HG02870 (cell line): ENCODE data around the gene KLHL5.
"Not testable (repeated sequence)": the region's sequence is repeated elsewhere in the genome, so short reads cannot be mapped to it uniquely, and the experiment has no call there.

Source experiments
- ATAC-seq: cut with Tn5 transposase; IDR thresholded peaks from one replicate; pipeline ENCODE4 v1.9.1; 2021; ENCODE audit warnings: mild to moderate bottlenecking, moderate library complexity; ENCODE audit not compliant: unreplicated experiment

KLHL5 gene

GRCh38 chr4:39085891-39086290 lies 23.9 kb downstream of the KLHL5 start:
- no peak for ATAC-seq

- no peak for ATAC-seq
Measured at GRCh38 chr4:39096847-39097246, 34.8 kb downstream of the KLHL5 start.

- no peak for ATAC-seq
Measured at GRCh38 chr4:39097290-39097689, 35.3 kb downstream of the KLHL5 start.

- no peak for ATAC-seq
Measured at GRCh38 chr4:39102297-39102696, 40.3 kb downstream of the KLHL5 start.

- no peak for ATAC-seq
Measured at GRCh38 chr4:39103291-39103690, 41.3 kb downstream of the KLHL5 start.

- ATAC-seq: no peak
Measured at GRCh38 chr4:39104255-39104654, 42.2 kb downstream of the KLHL5 start.

- no peak for ATAC-seq
Measured at GRCh38 chr4:39106011-39106410, 44.0 kb downstream of the KLHL5 start.

GRCh38 chr4:39114436-39114835 lies 52.4 kb downstream of the KLHL5 start:
- no peak for ATAC-seq

GRCh38 chr4:39118034-39118658 lies 56.1 kb downstream of the KLHL5 start:
- ATAC-seq: no peak

- no peak for ATAC-seq
Measured at GRCh38 chr4:39120418-39120817, 58.4 kb downstream of the KLHL5 start.

- ATAC-seq: peak; percentile 78
Measured at GRCh38 chr4:39124885-39125599, 63.0 kb downstream of the KLHL5 start.

- ATAC-seq: no peak
Measured at GRCh38 chr4:39125600-39125985, 63.6 kb downstream of the KLHL5 start.

GRCh38 chr4:39126256-39127095 lies 64.4 kb downstream of the KLHL5 start:
- ATAC-seq: no peak

- no peak for ATAC-seq
Measured at GRCh38 chr4:39133623-39134022, 71.6 kb downstream of the KLHL5 start.

GRCh38 chr4:39134683-39135306 lies 72.8 kb downstream of the KLHL5 start:
- ATAC-seq: no peak

- ATAC-seq: not testable (repeated sequence)
Measured at GRCh38 chr4:39138227-39138626, 76.2 kb downstream of the KLHL5 start.

GRCh38 chr4:39146211-39146610 lies 84.2 kb downstream of the KLHL5 start:
- no peak for ATAC-seq

GRCh38 chr4:39154009-39154408 lies 92.0 kb downstream of the KLHL5 start:
- no peak for ATAC-seq

GRCh38 chr4:39157520-39157919 lies 95.5 kb downstream of the KLHL5 start:
- no peak for ATAC-seq

- ATAC-seq: no peak
Measured at GRCh38 chr4:39166177-39166576, 104.1 kb downstream of the KLHL5 start.

GRCh38 chr4:39166669-39167068 lies 104.6 kb downstream of the KLHL5 start:
- ATAC-seq: no peak
